ENCODE data around the gene MYL12A. TPM values are rescaled to one million over a fixed set of nuclear protein-coding genes. Genes with fewer than 3 reads are reported as not detected.

The MYL12A gene
- total RNA-seq, 6 experiments from 2014 or later = 425 to 713 (median 651) TPM

DNA sequence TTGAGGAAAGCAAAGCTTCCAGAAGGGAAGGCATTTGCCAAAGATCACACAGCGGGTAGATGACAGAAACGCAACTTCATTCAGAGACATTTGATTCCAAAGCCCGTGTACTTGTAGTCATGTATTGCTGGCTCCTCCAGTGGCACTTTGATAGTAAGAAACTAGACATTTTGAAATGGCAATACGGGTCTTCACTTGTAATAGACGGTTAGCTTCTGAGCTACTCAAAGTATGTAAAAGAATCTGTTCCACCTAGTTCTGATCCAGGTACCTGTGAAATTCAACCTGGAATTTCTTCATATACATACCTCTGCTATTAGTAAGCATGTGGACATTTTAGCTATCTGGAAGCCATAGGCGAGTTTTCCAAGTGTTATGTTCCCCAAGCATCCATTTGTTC, 26.1 kb upstream of the MYL12A start:
- H3K9me3 Mint-ChIP-seq = no peaks in the 10 kb centered on the region
- no peak for DNase-seq
- no peak overlapping the region for H3K27ac Mint-ChIP-seq
- TF ChIP-seq, protein P1, sequence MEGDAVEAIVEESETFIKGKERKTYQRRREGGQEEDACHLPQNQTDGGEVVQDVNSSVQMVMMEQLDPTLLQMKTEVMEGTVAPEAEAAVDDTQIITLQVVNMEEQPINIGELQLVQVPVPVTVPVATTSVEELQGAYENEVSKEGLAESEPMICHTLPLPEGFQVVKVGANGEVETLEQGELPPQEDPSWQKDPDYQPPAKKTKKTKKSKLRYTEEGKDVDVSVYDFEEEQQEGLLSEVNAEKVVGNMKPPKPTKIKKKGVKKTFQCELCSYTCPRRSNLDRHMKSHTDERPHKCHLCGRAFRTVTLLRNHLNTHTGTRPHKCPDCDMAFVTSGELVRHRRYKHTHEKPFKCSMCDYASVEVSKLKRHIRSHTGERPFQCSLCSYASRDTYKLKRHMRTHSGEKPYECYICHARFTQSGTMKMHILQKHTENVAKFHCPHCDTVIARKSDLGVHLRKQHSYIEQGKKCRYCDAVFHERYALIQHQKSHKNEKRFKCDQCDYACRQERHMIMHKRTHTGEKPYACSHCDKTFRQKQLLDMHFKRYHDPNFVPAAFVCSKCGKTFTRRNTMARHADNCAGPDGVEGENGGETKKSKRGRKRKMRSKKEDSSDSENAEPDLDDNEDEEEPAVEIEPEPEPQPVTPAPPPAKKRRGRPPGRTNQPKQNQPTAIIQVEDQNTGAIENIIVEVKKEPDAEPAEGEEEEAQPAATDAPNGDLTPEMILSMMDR (IDR thresholded peaks at IDR 0.05) = no peak
- H3K4me1 Mint-ChIP-seq (ENCODE audit: low read depth) = no peaks in the 10 kb centered on the region; the same call in 1 of the 2 replicates
- H3K27me3 Mint-ChIP-seq (ENCODE audit: insufficient read depth) = peaks cover 20% of the 10 kb centered on the region
- H3K4me3 Mint-ChIP-seq = no peak overlapping the region
- H3K36me3 Mint-ChIP-seq (ENCODE audit: low read depth) = no peaks in the 10 kb centered on the region

GRCh38 chr18:3223356-3223755, 24.2 kb upstream of the MYL12A start:
- H3K4me3 Mint-ChIP-seq = no peak overlapping the region
- DNase-seq = no peak
- no peak overlapping the region for H3K27ac Mint-ChIP-seq
- TF ChIP-seq, protein P1 (IDR thresholded peaks at IDR 0.05) = no peak
- no peaks in the 10 kb centered on the region for H3K36me3 Mint-ChIP-seq (ENCODE audit: low read depth)
- peaks cover 28% of the 10 kb centered on the region for H3K27me3 Mint-ChIP-seq (ENCODE audit: insufficient read depth)
- H3K4me1 Mint-ChIP-seq (ENCODE audit: low read depth) = no peaks in the 10 kb centered on the region
- no peaks in the 10 kb centered on the region for H3K9me3 Mint-ChIP-seq

DNA sequence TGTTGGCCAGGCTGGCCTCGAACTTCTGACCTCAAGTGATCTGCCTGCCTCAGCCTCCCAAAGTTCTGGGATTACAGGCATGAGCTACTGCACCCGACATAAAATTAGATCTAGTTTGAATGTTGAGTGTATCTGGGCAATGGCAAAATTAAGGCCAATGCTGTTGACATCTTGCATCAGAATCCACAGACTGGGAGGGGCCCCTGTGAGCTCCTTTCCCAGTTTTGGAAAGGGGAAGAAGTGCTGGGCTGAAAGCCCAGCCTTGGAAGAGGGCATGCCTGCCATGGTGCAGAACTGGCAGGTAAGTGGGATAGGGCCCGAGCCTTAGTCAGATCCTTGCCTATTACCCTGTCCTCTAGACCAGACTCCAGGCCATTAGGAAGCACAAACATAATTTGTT, 23.4 kb upstream of the MYL12A start:
- H3K36me3 Mint-ChIP-seq (ENCODE audit: low read depth) = no peaks in the 10 kb centered on the region
- H3K27me3 Mint-ChIP-seq (ENCODE audit: insufficient read depth) = peaks cover 32% of the 10 kb centered on the region
- H3K4me3 Mint-ChIP-seq = no peak overlapping the region
- H3K9me3 Mint-ChIP-seq = no peaks in the 10 kb centered on the region
- no peak for DNase-seq
- H3K4me1 Mint-ChIP-seq (ENCODE audit: low read depth) = no peaks in the 10 kb centered on the region
- H3K27ac Mint-ChIP-seq = no peak overlapping the region
- TF ChIP-seq, protein P1 (IDR thresholded peaks at IDR 0.05) = no peak

DNA sequence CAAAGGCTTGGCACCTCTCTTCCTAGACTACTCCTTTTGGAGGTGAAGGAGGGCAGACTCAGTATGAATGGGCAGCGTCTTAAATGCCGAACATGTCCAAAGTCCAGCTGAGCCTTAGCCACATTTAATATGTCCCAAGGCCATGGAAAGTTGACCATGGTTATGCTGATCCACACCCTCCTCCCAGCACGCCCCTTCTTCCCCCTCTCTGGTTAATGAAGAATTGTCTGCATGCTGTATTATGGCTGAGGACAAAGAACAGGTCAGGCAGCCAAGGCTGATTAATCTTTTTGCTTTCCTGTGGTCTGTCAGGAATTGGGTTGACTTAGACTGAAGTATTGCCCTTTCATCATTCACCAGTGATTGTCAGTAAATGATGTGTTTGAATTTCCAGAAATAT, 22.0 kb upstream of the MYL12A start:
- Mint-ChIP-seq H3K27me3 (ENCODE audit: insufficient read depth) (peaks cover 25% of the 10 kb centered on the region), H3K4me3 (no peak overlapping the region), H3K36me3 (ENCODE audit: low read depth) (no peaks in the 10 kb centered on the region), H3K4me1 (ENCODE audit: low read depth) (no peaks in the 10 kb centered on the region), H3K27ac (no peak overlapping the region), H3K9me3 (no peaks in the 10 kb centered on the region)
- TF ChIP-seq, protein P1 (IDR thresholded peaks at IDR 0.05) = no peak
- no peak for DNase-seq

GRCh38 chr18:3226048-3226447, 21.6 kb upstream of the MYL12A start:
- H3K27ac Mint-ChIP-seq = no peak overlapping the region
- H3K9me3 Mint-ChIP-seq = no peaks in the 10 kb centered on the region
- no peaks in the 10 kb centered on the region for H3K36me3 Mint-ChIP-seq (ENCODE audit: low read depth)
- H3K4me1 Mint-ChIP-seq (ENCODE audit: low read depth) = no peaks in the 10 kb centered on the region
- no peak for DNase-seq
- H3K27me3 Mint-ChIP-seq (ENCODE audit: insufficient read depth) = peaks cover 24% of the 10 kb centered on the region
- TF ChIP-seq, protein P1 (IDR thresholded peaks at IDR 0.05) = no peak
- no peak overlapping the region for H3K4me3 Mint-ChIP-seq
